Glutamatergic neuron (in vitro differentiated cells): Measurements from ENCODE around the gene CPB2. TPM values are rescaled to one million over a fixed set of nuclear protein-coding genes. Genes with fewer than 3 reads are reported as not detected.

Source experiments
- DNase-seq: peaks from one replicate; pipeline ENCODE4 v3.0.0; 2022
- H3K27ac Mint-ChIP-seq: one replicate; pipeline ENCODE4 v1.8.0; 2020; ENCODE audit warnings: mild to moderate bottlenecking, mixed read lengths, inconsistent platforms; ENCODE audit not compliant: unreplicated experiment
- H3K27me3 Mint-ChIP-seq: one replicate; pipeline ENCODE4 v1.8.0; 2020; ENCODE audit warnings: mild to moderate bottlenecking, moderate library complexity, mixed read lengths, inconsistent platforms; ENCODE audit not compliant: unreplicated experiment
- H3K36me3 Mint-ChIP-seq: one replicate; pipeline ENCODE4 v1.8.0; 2020; ENCODE audit warnings: mild to moderate bottlenecking, mixed read lengths, inconsistent platforms; ENCODE audit not compliant: unreplicated experiment
- H3K4me1 Mint-ChIP-seq: one replicate; pipeline ENCODE4 v1.8.0; 2020; ENCODE audit warnings: mild to moderate bottlenecking, low read depth, mixed read lengths, inconsistent platforms; ENCODE audit not compliant: unreplicated experiment
- H3K4me3 Mint-ChIP-seq: one replicate; pipeline ENCODE4 v1.8.0; 2020; ENCODE audit warnings: mild to moderate bottlenecking, mixed read lengths, inconsistent platforms; ENCODE audit not compliant: unreplicated experiment
- H3K9me3 Mint-ChIP-seq: one replicate; pipeline ENCODE4 v1.8.0; 2020; ENCODE audit warnings: mild to moderate bottlenecking, moderate library complexity, mixed read lengths, inconsistent platforms; ENCODE audit not compliant: unreplicated experiment
- CTCF ChIP-seq: fragments of 200-600 bp; sonication (generic); IDR thresholded peaks from one replicate; pipeline ENCODE4 v1.5.0; 2021; ENCODE audit not compliant: partially characterized antibody, unreplicated experiment
- total RNA-seq: library from RNA; stranded (reverse); fragmentation: NEBNext Ultra II Directional; extraction: Animal tissue kit (Norgen Biotek cat#: 25700); gene quantifications from one replicate; pipeline ENCODE4 v1.2.1, GENCODE V29; 2021; ENCODE audit not compliant: unreplicated experiment

Gene CPB2
- total RNA-seq, 1 donor from 2014 or later = not detected

GRCh38 chr13:46106839-46107371 lies 2.1 kb upstream of the CPB2 start:
- no peak for DNase-seq
- Mint-ChIP-seq H3K36me3 (no peaks in the 10 kb centered on the region), H3K27ac (no peak overlapping the region), H3K27me3 (no peaks in the 10 kb centered on the region), H3K4me1 (no peaks in the 10 kb centered on the region), H3K9me3 (no peaks in the 10 kb centered on the region), H3K4me3 (no peak overlapping the region)
- no peak for TF ChIP-seq CTCF

DNA sequence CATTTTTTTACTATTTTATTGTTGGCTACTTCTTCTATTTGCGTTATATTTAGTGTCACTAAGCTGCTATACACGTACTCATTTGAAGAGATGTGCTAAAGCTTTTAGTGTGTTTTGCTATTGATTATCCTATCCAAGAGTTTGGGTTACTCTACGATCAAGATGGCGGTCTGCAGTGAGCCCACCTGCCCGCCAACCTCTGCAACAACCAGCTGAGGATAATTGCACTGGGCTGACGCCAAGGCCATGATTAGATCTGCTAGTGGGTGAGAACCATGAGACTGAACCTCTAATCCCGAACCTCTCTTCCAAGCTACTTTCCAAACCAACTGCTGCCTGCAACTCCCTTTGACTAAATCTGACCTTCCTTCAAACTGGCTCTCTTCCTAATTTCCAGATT lies 1.8 kb downstream of the CPB2 start:
- no peaks in the 10 kb centered on the region for H3K27me3 Mint-ChIP-seq
- no peaks in the 10 kb centered on the region for H3K36me3 Mint-ChIP-seq
- H3K4me3 Mint-ChIP-seq = no peak overlapping the region
- H3K27ac Mint-ChIP-seq = no peak overlapping the region
- no peaks in the 10 kb centered on the region for H3K9me3 Mint-ChIP-seq
- TF ChIP-seq CTCF = no peak
- no peak for DNase-seq
- H3K4me1 Mint-ChIP-seq = no peaks in the 10 kb centered on the region

- no peaks in the 10 kb centered on the region for H3K27me3 Mint-ChIP-seq
- H3K27ac Mint-ChIP-seq = no peak overlapping the region
- H3K9me3 Mint-ChIP-seq = no peaks in the 10 kb centered on the region
- no peaks in the 10 kb centered on the region for H3K36me3 Mint-ChIP-seq
- H3K4me1 Mint-ChIP-seq = no peaks in the 10 kb centered on the region
- no peak for TF ChIP-seq CTCF
- DNase-seq = no peak
- no peak overlapping the region for H3K4me3 Mint-ChIP-seq
Observed at GRCh38 chr13:46102255-46102605, 2.6 kb downstream of the CPB2 start.

- Mint-ChIP-seq H3K27ac (no peak overlapping the region), H3K4me1 (no peaks in the 10 kb centered on the region), H3K27me3 (no peaks in the 10 kb centered on the region), H3K9me3 (no peaks in the 10 kb centered on the region), H3K36me3 (no peaks in the 10 kb centered on the region), H3K4me3 (no peak overlapping the region)
- no peak for DNase-seq
- TF ChIP-seq CTCF = no peak
Observed at GRCh38 chr13:46101484-46102254, 3.2 kb downstream of the CPB2 start.

- Mint-ChIP-seq H3K36me3 (no peaks in the 10 kb centered on the region), H3K4me1 (no peaks in the 10 kb centered on the region), H3K4me3 (no peak overlapping the region), H3K27me3 (no peaks in the 10 kb centered on the region), H3K27ac (no peak overlapping the region), H3K9me3 (no peaks in the 10 kb centered on the region)
- TF ChIP-seq CTCF = no peak
- no peak for DNase-seq
Observed at GRCh38 chr13:46101002-46101401, 3.8 kb downstream of the CPB2 start.
